ENCODE data around the gene PDZRN3.

DNA sequence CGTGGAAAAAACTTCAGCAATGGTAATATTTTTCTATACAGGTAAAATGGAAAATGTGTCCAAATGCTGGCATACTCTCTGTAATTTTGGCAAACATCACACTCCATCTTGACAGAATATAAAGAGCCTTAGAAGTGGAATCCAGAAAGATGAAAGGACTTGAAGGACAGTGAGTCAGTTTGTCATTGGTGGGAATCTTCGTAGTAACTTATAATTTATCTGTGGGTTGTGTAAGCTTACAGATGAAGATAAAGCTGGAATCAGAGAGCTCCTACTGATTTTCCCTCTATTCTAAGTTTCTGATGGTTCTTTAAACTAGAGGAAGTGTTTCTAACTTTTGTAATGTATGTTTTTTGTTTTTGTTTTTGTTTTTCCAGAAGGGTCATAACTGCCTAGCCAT lies 8.7 kb upstream of the PDZRN3 start:
- TF ChIP-seq, protein P1, sequence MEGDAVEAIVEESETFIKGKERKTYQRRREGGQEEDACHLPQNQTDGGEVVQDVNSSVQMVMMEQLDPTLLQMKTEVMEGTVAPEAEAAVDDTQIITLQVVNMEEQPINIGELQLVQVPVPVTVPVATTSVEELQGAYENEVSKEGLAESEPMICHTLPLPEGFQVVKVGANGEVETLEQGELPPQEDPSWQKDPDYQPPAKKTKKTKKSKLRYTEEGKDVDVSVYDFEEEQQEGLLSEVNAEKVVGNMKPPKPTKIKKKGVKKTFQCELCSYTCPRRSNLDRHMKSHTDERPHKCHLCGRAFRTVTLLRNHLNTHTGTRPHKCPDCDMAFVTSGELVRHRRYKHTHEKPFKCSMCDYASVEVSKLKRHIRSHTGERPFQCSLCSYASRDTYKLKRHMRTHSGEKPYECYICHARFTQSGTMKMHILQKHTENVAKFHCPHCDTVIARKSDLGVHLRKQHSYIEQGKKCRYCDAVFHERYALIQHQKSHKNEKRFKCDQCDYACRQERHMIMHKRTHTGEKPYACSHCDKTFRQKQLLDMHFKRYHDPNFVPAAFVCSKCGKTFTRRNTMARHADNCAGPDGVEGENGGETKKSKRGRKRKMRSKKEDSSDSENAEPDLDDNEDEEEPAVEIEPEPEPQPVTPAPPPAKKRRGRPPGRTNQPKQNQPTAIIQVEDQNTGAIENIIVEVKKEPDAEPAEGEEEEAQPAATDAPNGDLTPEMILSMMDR (IDR thresholded peaks at IDR 0.05): no peak
- TF ChIP-seq POLR2A (IDR thresholded peaks at IDR 0.05) (no peak), EP300 (IDR thresholded peaks at IDR 0.05) (no peak)
